GM12878 (cell line): Measurements from ENCODE around the gene NOL4L. TPM values are rescaled to one million over a fixed set of nuclear protein-coding genes. Genes with fewer than 3 reads are reported as not detected.

Source experiments
- ATAC-seq: fragments of 200-7000 bp; cut with Tn5 transposase; 3 replicates; pipeline ENCODE4 v1.9.1; 2020; ENCODE audit warnings: mild to moderate bottlenecking, moderate library complexity
- BruUV-seq: library from RNA; stranded (reverse); fragments of 400-500 nt; replicated peaks from 2 replicates; lab custom pipeline; 2021; lab: Mats Ljungman, UMichigan
- CTCF ChIA-PET: fragments of 300-600 bp; sonication (Branson Sonifier 250); formaldehyde crosslinking; extraction: SDS; loops from one replicate; lab custom pipeline; 2021; ENCODE audit warnings: inconsistent platforms; lab: Yijun Ruan, JAX
- POLR2A ChIA-PET: fragments of 350-600 bp; formaldehyde crosslinking; extraction: SDS; loops from one replicate; lab custom pipeline; 2021; ENCODE audit warnings: inconsistent platforms; lab: Charles Lee
- RAD21 ChIA-PET: fragments of 300-600 bp; sonication (Branson Sonifier 250); formaldehyde crosslinking; loops from one replicate; lab custom pipeline; 2023; ENCODE audit warnings: antibody characterized with exemption; ENCODE audit not compliant: unreplicated experiment; lab: Charles Lee
- SMC1A ChIA-PET: fragments of 300-600 bp; sonication (Branson Sonifier 250); formaldehyde crosslinking; loops from one replicate; lab custom pipeline; 2023; ENCODE audit not compliant: unreplicated experiment, uncharacterized antibody; lab: Charles Lee
- DNase-seq: peaks from one replicate; pipeline ENCODE4 v3.0.0-alpha.2; 2011; ENCODE audit warnings: low read depth, low spot score
- FAIRE-seq: peaks from 3 replicates; lab custom pipeline; 2011; peaks lifted over from hg19 to GRCh38; lab: Jason Lieb, UNC
- H2AFZ ChIP-seq: 2 replicates; pipeline ENCODE4 v1.6.0; 2011; ENCODE audit warnings: low read depth, low read length, control low read depth; ENCODE audit not compliant: control insufficient read depth
- H3K27ac ChIP-seq: 2 replicates; pipeline ENCODE4 v1.5.1; 2011; ENCODE audit warnings: control low read depth; ENCODE audit not compliant: control insufficient read depth, insufficient read depth
- H3K27me3 ChIP-seq, 2 experiments: replicated peaks in 1 of 2; 2 replicates each; pipeline versions ENCODE4 v1.6.0 to v1.6.1; 2011; ENCODE audit warnings: low read length in 1 of 2; ENCODE audit not compliant: control insufficient read depth in 2 of 2, insufficient read depth in 2 of 2
- H3K36me3 ChIP-seq, 2 experiments: 2 replicates each; pipeline ENCODE4 v1.5.1; 2011; ENCODE audit warnings: low read length in 1 of 2; ENCODE audit not compliant: control insufficient read depth in 2 of 2, insufficient read depth in 2 of 2
- H3K4me1 ChIP-seq: 2 replicates; pipeline ENCODE4 v1.6.1; 2011; ENCODE audit warnings: mild to moderate bottlenecking, low read length, moderate library complexity, mixed read lengths; ENCODE audit not compliant: control insufficient read depth, insufficient read depth
- H3K4me2 ChIP-seq: 2 replicates; pipeline ENCODE4 v1.6.0; 2011; ENCODE audit warnings: control low read depth; ENCODE audit not compliant: control insufficient read depth, insufficient read depth
- H3K4me3 ChIP-seq: fragments of 200-600 bp; sonication (generic); 2 replicates; pipeline ENCODE4 v1.5.1; 2016
- H3K79me2 ChIP-seq: 2 replicates; pipeline ENCODE4 v1.6.0; 2011; ENCODE audit warnings: low read length; ENCODE audit not compliant: control insufficient read depth, insufficient read depth
- H3K9ac ChIP-seq: 2 replicates; pipeline ENCODE4 v1.8.0; 2011; ENCODE audit warnings: low read length, control low read depth, mixed read lengths; ENCODE audit not compliant: control insufficient read depth, insufficient read depth
- H3K9me3 ChIP-seq: replicated peaks from 3 replicates; pipeline ENCODE4 v1.5.1; 2011; ENCODE audit warnings: mild to moderate bottlenecking, low read length; ENCODE audit not compliant: control insufficient read depth, insufficient read depth
- H4K20me1 ChIP-seq: 2 replicates; pipeline ENCODE4 v1.6.0; 2011; ENCODE audit not compliant: control insufficient read depth, insufficient read depth
- BMI1 ChIP-seq: fragments of 450-650 bp; IDR thresholded peaks from 2 replicates; pipeline ENCODE4 v1.6.1; 2016; ENCODE audit warnings: mild to moderate bottlenecking, moderate library complexity, borderline replicate concordance
- CHD1 ChIP-seq: IDR thresholded peaks from 2 replicates; pipeline ENCODE4 v1.6.1; 2012; ENCODE audit warnings: low read depth, low read length, improper control_type of control experiment
- ESRRA ChIP-seq: IDR thresholded peaks from 2 replicates; pipeline ENCODE4 v1.6.1; 2012; ENCODE audit warnings: mild to moderate bottlenecking, low read length, improper control_type of control experiment
- FOS ChIP-seq: IDR thresholded peaks from 3 replicates; pipeline ENCODE4 v1.6.1; 2011; ENCODE audit warnings: borderline replicate concordance; ENCODE audit not compliant: insufficient read length; ENCODE audit errors: extremely low read depth
- JUNB ChIP-seq: IDR thresholded peaks from 2 replicates; pipeline ENCODE4 v1.6.1; 2016; ENCODE audit warnings: antibody characterized with exemption, mild to moderate bottlenecking
- POU2F2 ChIP-seq: IDR thresholded peaks from 3 replicates; pipeline ENCODE4 v1.6.1; 2011; ENCODE audit warnings: low read depth, mild to moderate bottlenecking, low read length, borderline replicate concordance
- RCOR1 ChIP-seq: conservative IDR thresholded peaks from 2 replicates; pipeline ENCODE4 v1.6.1; 2012; ENCODE audit warnings: low read depth, low read length, improper control_type of control experiment
- SIX5 ChIP-seq: IDR thresholded peaks from 2 replicates; pipeline ENCODE4 v1.6.1; 2011; ENCODE audit warnings: mild to moderate bottlenecking, low read depth, low read length, moderate library complexity; ENCODE audit not compliant: severe bottlenecking
- ZBED1 ChIP-seq: IDR thresholded peaks from 2 replicates; pipeline ENCODE4 v1.6.1; 2016; ENCODE audit warnings: borderline replicate concordance
- ZBTB33 ChIP-seq: fragments of 450-650 bp; IDR thresholded peaks from 2 replicates; pipeline ENCODE4 v1.6.1; 2017; ENCODE audit warnings: mild to moderate bottlenecking
- WGBS: methylation state at CpG from one replicate; pipeline ENCODE4 v1.1.6; 2016; ENCODE audit warnings: low lambda C conversion rate; ENCODE audit not compliant: insufficient replicate concordance, insufficient coverage; ENCODE audit errors: missing lambda C conversion rate; 5-methylcytosine and 5-hydroxymethylcytosine counted together
- in situ Hi-C: fragments of 300-500 bp; cut with MboI; formaldehyde crosslinking; loops from 9 replicates; pipeline ENCODE4 v1.14.3; 2018; ENCODE audit warnings: mixed read lengths
- intact Hi-C: fragments of 100-400 bp; cut with micrococcal nuclease; formaldehyde crosslinking; loops from one replicate; pipeline ENCODE4 v1.14.2; 2022; ENCODE audit not compliant: unreplicated experiment
- polyA plus RNA-seq, 11 experiments: library from polyadenylated mRNA; depleted of rRNA in 4 of 11; unstranded in 6 of 11; stranded (reverse) in 5 of 11; fragments of >200 nt; fragmentation: Nextera tagmentation in 4 of 11; fragmentation: Illumina TruSeq in 1 of 11; extraction: Ambion mirVana in 4 of 11; extraction: Trizol in 1 of 11; gene quantifications; 1 replicate in 1 of 11; 2 replicates in 10 of 11; pipeline versions ENCODE4 v1.2.1 to v1.2.3, GENCODE V29; 2011 to 2016; ENCODE audit warnings: inconsistent platforms in 2 of 11, missing spikeins in 2 of 11, low read depth in 1 of 11
- total RNA-seq, 4 experiments: library from RNA; depleted of rRNA in 3 of 4; stranded (reverse); fragments of >200 nt in 3 of 4; fragmentation: Illumina TruSeq in 1 of 4; extraction: Trizol in 1 of 4; gene quantifications; 2 replicates each; pipeline versions ENCODE4 v1.2.1 to v1.2.3, GENCODE V29; 2013 to 2021

The NOL4L gene
- total and polyA plus RNA-seq, 10 of the 15 experiments (the other 5 are each of a cell fraction or from before 2014, with no cell fraction given): 2.3 to 24.0 (median 8.0) TPM

- intact Hi-C loops (no loop called here), in situ Hi-C loops (no loop called here)
- WGBS: 64% methylated on average over 17 of the region's 17 CpGs
- H3K4me1 ChIP-seq: no peaks in the 10 kb centered on the region
- H3K9ac ChIP-seq: no peak overlapping the region
- H3K79me2 ChIP-seq: no peaks in the 10 kb centered on the region
- no peak overlapping the region for H3K27ac ChIP-seq
- no peak overlapping the region for H3K4me2 ChIP-seq
- ChIA-PET POLR2A (interaction anchor here (0.6 kb wide), 1 partner anchor 7 kb away, joined by 3 read pairs; no protein-coding TSS in a partner anchor), RAD21 (interaction anchor here (0.7 kb wide), 1 partner anchor 97 kb away, joined by 3 read pairs; no protein-coding TSS in a partner anchor), SMC1A (no interaction called here), CTCF (no interaction called here)
- FAIRE-seq (no peak), DNase-seq (no peak), ATAC-seq (no peak)
- no peaks in the 10 kb centered on the region for H3K27me3 ChIP-seq
- no peaks in the 10 kb centered on the region for H3K9me3 ChIP-seq
- BruUV-seq: no TSS peak
- no peak overlapping the region for H2AFZ ChIP-seq
- TF ChIP-seq CHD1 (no peak), POU2F2 (no peak), JUNB (no peak)
- H3K4me3 ChIP-seq: no peak overlapping the region
- H3K36me3 ChIP-seq: no peaks in the 10 kb centered on the region; a peak in 1 of 4 replicates
- H4K20me1 ChIP-seq: no peaks in the 10 kb centered on the region
Measured at GRCh38 chr20:32461836-32462600, 123.1 kb downstream of the NOL4L start.

- Histone ChIP-seq H3K27me3 (no peaks in the 10 kb centered on the region), H3K4me3 (no peak overlapping the region), H3K79me2 (no peaks in the 10 kb centered on the region), H3K27ac (no peak overlapping the region), H2AFZ (no peak overlapping the region), H3K9ac (no peak overlapping the region), H3K4me2 (no peak overlapping the region), H4K20me1 (no peaks in the 10 kb centered on the region), H3K36me3 (no peaks in the 10 kb centered on the region; a peak in 1 of 4 replicates), H3K4me1 (no peaks in the 10 kb centered on the region), H3K9me3 (no peaks in the 10 kb centered on the region)
- ChIA-PET CTCF (no interaction called here), POLR2A (no interaction called here), RAD21 (no interaction called here), SMC1A (no interaction called here)
- in situ Hi-C loops: no loop called here
- WGBS: 63% methylated on average over 22 of the region's 24 CpGs
- FAIRE-seq (no peak), ATAC-seq (no peak), DNase-seq (no peak)
- intact Hi-C loops: no loop called here
- BruUV-seq: no TSS peak
- TF ChIP-seq ZBED1 (no peak), SIX5 (no peak), ESRRA (no peak), JUNB (no peak), BMI1 (no peak), ZBTB33 (no peak), RCOR1 (no peak), FOS (no peak)
Measured at GRCh38 chr20:32460683-32461320, 124.3 kb downstream of the NOL4L start.
